HuH-7.5 (cell line): Measurements from ENCODE around the gene C4B.
"Not testable (repeated sequence)": the region's sequence is repeated elsewhere in the genome, so short reads cannot be mapped to it uniquely, and the experiment has no call there.

Source experiments
- DNase-seq: peaks from one replicate; pipeline ENCODE4 v3.0.0; 2011; ENCODE audit warnings: low spot score

Gene C4B

DNA sequence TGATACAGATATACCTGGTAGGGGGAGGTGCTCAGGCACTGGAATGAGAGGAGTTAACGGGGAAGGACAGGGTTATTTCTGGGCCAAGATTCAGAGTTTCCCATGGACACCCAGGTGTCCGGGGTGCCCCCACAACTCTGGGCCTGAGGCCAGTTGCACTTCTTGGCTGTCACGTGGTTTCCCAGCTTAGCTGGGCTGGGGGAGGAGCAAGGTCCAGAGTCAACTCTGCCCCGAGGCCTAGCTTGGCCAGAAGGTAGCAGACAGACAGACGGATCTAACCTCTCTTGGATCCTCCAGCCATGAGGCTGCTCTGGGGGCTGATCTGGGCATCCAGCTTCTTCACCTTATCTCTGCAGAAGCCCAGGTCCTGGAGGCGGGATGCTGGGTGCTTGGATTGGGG lies at the start of gene C4B:
TSS of gene C4B (plus strand) at position 249 of the 400 bp plus-strand sequence. CDS start at position 300, 51 bp downstream.
- DNase-seq, result not testable (repeated sequence)

DNA sequence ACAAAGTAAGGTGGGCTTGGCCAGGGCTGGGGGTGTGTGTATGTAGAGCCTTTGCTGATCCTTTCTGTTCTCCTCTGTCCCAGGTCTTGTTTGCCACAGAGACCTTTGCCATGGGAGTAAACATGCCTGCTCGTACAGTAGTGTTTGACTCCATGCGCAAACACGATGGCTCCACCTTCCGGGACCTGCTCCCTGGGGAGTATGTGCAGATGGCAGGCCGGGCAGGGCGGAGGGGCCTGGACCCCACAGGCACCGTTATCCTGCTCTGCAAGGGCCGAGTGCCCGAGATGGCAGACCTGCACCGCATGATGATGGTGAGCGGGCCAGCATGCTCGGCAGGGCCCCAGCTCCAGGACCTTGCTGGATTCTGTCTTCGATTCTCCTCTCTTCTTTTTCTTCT lies 48.9 kb upstream of the C4B start:
- DNase-seq, result no peak

DNA sequence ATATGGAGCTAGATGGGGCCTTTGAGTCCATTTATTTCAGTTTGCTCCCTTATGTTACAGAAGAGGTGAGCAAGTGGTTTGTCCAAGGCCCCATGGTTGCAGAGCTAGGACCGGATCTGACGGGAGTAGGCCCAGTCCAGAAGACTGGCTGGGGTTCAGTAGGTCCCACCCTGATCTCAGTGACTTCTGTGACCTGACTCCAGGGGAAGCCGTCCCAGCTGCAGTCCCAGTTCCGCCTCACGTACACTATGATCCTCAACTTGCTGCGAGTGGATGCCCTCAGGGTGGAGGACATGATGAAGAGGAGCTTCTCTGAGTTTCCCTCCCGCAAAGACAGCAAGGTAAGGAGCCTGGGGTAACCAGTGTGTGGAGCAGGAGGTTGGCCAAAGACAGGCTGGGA lies 48.1 kb upstream of the C4B start:
- DNase-seq, result no peak

DNA sequence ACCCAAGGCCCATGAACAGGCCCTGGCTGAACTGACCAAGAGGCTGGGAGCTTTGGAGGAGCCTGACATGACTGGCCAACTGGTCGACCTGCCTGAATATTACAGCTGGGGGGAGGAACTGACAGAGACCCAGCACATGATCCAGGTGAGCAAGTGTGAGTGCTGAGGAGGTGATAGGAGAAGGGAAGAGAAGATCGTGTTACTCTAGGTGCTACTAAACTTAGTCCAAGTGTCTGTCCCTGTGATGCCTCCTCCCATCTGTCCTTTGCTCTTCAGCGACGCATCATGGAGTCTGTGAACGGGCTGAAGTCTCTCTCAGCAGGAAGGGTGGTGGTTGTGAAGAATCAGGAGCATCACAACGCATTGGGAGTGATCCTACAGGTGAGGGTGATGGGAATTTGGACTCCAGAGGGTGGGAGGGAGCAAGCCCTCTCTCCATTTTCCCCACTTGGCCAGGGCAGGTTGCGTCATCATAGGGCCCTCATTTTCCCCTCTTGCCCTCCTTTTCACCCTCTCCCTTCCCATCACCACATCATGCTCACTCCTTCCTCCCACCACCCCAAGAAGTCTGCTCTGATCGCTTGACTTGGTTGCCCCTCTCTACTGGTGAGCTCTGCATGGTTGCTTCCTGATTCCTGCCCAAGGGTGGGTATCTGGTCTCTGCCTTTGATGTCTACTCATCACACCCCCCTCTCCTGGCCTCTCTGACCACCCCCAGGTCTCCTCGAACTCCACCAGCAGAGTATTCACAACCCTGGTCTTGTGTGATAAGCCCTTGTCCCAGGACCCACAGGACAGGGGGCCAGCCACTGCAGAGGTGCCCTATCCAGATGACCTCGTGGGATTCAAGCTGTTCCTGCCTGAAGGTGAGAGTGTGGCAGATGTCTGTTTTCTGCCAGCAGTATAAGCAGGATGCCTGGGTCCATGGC lies 47.3 kb upstream of the C4B start:
- DNase-seq, result no peak

GRCh38 chr6:31967926-31968320 lies 46.7 kb upstream of the C4B start:
- DNase-seq, result no peak

DNA sequence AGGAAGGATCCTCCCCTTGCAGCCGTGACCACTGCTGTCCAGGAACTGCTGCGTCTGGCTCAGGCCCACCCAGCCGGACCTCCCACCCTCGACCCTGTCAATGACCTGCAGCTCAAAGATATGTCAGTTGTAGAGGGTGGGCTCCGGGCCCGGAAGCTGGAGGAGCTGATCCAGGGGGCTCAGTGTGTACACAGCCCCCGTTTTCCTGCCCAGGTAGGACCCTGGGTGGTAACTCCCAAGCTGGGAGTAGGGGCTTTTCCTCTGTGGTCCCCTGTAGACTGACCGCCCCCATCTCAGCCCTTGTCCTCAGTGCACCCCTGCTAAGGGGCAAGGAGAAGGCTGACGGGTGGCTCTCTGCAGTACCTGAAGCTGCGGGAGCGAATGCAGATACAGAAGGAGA lies 46.3 kb upstream of the C4B start:
- no peak for DNase-seq

DNA sequence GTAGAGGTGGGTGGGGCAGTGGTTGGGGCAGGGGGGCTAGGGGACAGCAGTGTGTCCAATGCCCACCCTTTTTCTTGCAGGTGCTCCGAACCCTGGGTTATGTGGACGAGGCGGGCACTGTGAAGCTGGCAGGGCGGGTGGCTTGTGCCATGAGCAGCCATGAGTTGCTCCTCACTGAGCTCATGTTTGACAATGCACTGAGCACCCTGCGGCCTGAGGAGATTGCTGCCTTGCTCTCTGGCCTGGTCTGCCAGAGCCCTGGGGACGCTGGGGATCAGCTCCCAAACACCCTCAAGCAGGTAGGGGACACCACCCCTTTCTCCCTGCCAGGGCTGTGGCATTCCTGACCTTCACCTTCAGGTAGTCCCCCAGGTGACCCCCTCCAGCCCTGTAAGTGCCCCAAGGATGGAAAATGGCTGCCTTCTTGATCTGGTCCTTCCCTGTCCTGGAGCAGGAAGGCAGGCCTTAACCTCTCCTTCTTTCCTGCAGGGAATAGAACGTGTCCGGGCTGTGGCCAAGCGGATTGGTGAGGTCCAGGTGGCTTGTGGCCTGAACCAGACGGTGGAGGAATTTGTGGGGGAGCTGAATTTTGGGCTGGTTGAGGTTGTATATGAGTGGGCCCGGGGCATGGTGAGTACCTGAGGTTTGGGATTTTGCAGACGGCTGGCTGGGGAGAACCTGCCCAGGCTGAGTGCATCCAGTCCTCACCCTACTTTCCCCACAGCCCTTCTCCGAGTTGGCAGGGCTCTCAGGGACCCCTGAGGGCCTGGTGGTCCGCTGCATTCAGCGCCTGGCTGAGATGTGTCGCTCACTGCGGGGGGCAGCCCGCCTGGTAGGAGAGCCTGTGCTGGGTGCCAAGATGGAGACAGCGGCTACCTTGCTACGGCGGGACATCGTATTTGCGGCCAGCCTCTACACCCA lies 45.5 kb upstream of the C4B start:
- no peak for DNase-seq

- DNase-seq, result no peak
Measured at GRCh38 chr6:31969712-31970603, 44.6 kb upstream of the C4B start.

DNA sequence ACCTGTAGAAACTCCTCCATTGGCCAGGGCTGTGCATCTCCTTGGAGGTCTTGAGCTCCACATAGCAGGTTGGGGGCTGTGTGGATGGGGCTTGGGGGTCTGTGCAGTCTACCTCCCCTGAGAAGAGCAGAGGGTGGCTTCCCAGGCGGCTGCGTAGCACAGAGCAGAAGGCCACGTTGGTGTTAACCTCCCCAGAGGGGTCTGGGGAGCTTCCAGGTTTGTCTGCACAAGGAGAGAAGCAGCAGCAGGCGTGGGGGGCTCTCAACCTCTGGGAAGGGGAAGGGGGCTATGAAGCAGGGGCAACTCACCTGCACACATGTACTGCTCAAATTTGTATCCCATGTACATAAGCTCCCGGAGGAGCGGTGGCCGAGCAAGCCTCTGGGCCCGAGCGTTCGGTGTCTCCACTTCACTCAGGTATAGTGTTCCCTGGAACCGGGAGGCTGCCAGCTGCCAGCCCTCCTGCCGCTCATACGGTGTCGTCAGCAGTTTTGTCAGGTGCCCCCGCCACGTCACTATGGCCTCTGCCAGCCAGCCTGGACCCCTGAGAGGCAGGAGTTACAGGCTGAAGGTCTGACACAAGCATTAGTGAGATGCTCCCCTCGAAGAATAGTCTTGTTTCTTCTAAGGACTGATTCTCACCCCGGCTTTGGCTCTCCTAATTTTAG lies 43.9 kb upstream of the C4B start:
- DNase-seq, result no peak

DNA sequence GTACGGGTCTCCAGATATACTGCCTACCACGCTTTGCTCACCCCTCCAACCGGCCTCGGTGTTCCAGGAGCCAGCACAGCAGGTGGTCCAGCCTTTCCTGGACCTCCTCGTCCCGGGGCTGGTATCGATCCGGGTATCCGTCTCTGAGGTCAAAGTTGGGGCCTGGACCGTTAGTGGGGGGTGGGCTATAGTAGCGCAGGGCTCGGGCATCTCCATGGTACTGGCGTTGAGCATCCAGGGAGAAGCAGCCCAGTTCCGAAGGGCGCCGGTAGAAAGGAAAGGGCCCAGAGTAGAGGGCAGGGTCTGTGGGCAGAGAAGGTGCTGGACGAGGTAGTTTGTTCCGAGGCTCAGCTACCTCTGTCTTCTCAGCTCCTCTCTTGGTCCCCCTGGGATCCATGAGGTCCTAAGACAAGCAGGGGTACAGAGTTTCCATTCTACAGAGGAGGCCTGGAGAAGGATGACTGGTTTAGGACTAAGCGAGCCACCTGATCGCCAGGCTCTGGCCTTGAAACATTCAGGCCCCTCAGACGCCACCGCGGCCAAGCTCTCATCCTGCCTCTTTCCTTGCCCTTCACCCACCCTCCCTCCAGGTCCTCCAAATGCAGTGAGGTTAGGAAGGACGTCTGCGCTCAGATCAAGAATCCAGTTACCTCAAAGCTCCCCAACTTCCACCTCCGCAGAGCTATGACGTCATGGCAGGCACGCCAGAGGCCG lies 43.2 kb upstream of the C4B start:
- no peak for DNase-seq

GRCh38 chr6:31971993-31972708 lies 42.4 kb upstream of the C4B start, which contains the start of gene DXO:
Gene DXO, minus strand, starts transcription at chr6:31972138. Its CDS starts 463 bp downstream, at chr6:31971675.
- DNase-seq, result peak; percentile 96

DNA sequence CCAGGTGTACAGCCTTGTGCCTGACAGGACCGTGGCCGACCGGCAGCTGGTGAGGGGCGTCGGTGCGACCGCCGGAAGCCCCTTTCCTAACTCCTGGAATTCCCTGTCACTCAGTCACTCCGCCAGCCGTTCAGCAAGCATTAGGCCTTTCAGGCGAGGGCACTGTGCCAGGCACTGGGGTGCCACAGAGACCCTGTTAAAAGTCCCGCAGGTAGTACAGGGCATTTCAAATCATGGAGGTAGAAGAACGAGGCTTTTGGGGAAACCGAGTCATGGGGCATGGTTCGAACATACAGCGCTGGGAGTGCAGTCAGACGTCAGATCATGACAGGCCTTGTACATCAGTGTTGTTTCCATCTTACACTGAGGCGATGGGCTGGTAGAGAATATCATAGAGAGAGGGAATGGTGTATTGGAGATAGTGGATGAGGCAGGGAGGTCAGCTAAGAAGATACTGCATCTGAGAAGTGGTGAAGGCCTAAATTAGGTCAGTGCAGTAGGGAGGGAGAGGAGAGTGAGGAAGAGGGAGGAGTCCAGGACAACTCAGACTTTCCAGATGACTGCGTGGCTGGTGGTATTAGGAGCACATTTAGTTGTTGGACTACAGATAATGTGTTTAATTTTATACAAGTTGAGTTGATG lies 41.8 kb upstream of the C4B start:
- no peak for DNase-seq

GRCh38 chr6:31976065-31976464 lies 38.5 kb upstream of the C4B start:
- not testable (repeated sequence) for DNase-seq

- DNase-seq, result no peak
Measured at GRCh38 chr6:31977816-31978431, 36.7 kb upstream of the C4B start.

- no peak for DNase-seq
Measured at GRCh38 chr6:31978831-31979230, 35.8 kb upstream of the C4B start.

- no peak for DNase-seq
Measured at GRCh38 chr6:31979238-31979898, 35.2 kb upstream of the C4B start.

GRCh38 chr6:31980195-31980876 lies 34.3 kb upstream of the C4B start:
- not testable (repeated sequence) for DNase-seq

GRCh38 chr6:31980998-31981397 lies 33.6 kb upstream of the C4B start:
- DNase-seq, result not testable (repeated sequence)
